CMK (cell line): Measurements from ENCODE around the gene CDK5.
"Not testable (repeated sequence)": the region's sequence is repeated elsewhere in the genome, so short reads cannot be mapped to it uniquely, and the experiment has no call there.

Experiments
- DNase-seq: peaks from one replicate; pipeline ENCODE4 v3.0.0-alpha.2; 2010; ENCODE audit warnings: low read depth

Gene CDK5

DNA sequence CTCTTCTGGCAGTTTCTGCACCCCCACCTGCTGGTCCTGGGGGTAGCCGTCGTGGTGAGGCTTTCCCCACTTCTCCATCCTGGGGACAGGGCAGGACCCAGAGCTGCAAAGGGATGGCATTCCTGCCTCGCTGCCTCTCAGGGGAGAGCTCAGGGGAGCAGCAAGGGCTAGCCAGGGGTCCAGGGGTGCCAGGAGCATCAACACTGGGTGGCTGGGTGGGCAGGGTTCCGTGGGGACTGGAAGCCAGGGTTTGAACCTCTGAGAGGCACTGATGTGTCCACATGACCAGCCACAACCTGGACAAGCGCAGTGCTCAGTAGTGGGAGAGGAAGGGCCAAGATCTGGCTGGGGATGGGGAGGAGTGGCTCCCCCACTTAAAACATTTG lies 23.8 kb downstream of the CDK5 start:
- no peak for DNase-seq

DNA sequence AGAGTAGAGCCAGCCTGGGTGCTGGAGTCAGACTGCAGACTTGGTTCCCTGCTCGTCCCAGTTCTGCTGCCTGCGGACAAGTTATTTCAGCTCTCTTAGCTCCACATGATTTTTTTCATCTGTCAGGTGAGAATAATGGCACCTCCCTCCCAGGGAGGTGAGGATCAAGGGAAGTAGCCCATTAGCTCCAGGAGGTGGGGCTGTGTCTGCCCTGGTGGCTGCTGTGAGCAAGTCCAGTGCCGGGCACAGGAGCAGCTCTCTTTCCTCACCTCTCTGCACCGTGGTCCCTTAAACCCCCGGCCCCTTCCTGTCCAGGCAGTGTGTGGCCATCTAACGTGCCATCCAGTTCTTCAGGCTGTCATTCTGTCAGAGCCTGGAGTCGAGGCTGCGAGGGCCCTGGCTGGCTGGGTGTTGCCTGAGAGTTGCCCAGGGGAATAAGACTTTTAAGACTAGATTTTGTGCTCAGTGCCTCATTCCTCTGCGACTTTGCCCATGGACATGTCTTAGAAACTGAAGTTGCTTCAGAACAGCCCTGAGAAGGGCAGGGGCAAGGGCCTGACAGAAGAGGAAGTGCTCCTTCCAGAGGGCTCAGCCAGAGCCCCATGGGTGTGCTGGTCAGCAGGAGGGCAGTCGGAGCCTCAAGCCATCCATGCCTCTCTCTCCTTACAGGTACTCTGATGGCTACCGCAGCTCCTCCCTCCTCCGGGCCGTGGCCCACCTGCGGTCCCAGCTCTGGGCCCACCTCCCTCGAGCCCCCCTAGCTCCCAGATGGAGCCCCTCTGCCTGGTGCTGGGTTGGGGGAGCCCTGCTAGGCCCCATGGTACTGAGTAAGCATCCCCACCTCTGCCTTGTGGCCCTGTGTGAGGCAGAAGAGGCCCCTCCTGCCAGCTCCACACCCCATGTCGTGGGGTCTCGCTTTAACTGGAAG lies 24.5 kb downstream of the CDK5 start:
- DNase-seq = no peak

DNA sequence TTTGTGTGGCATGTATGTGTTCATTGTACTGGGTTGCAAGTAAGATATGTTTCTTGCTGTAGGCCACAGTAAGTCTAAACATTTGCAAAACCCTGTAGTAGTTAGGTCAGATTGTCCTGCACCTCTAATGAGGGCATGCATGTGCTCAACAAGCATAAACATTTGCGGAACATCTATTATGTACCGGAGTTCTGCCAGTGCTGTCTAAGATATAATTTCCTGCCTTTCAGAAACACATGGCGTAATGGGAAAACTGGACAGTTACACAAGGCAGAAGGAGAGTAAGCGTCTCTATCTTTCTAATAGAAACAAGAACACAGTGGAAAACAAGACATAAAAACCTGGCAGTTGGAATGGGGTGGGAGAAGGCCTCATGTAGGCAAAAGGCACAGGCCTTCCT lies 26.7 kb downstream of the CDK5 start:
- no peak for DNase-seq

DNA sequence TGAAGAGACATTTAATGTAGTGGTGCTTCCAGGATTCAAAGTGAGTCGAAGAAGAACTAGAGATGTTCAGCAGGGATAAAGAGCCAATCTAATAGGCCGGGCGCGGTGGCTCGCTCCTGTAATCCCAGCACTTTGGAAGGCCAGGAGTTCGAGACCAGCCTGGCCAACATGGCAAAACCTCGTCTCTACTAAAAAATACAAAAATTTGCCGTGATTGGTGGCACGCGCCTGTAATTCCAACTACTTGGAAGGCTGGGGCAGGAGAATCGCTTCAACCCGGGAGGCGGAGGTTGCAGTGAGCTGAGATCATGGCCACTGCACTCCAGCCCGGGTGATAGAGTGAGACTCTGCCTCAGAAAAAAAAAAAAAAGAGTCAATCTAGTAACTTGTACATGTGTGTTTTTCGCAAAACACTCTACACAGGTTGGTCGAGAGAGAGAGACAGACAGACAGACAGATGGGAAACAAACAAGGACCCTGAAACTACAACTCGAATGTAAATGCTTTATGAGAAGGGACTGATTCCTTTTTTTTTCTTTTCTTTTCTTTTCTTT lies 28.7 kb downstream of the CDK5 start:
- DNase-seq = no peak

DNA sequence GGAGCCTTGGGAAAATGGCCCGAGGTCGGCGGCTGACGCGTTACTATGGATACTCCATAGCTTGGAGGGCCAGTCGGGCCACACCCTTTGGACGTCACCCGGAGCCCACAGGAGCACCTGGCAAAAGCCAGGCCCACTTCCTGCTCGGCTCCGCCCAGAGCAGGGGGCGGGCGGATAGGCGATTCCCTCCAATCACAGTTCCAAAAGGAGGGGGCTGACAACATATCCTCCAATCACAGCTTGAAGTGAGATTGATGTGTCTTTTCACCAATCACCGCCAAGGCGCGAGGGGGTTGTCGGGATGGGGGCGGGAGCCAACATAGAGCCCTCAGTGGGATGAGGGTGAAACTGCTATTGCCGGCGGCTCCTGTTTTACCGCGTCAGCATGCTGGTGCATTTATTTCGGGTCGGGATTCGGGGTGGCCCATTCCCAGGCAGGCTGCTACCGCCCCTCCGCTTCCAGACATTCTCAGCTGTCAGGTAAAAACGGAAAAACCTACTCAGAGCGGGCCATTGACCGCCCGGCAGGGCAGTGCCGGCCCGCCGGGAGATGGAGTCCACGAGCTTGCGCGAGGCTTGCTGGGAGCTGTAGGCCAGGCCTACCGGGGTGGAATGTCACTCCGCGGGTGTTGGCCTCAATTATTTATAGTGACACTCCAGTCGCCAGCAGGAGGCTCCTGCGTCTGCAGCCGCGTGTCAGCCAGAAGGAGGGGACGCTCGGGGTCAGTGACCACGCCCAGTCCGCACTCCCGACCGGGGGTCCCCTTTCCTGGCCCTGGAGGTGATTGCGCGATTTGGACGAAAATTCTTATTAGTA lies 29.4 kb downstream of the CDK5 start, which contains the start of gene ABCB8:
Gene ABCB8 (plus strand): TSS at position 320 of the 817 bp plus-strand sequence. CDS start 66 bp downstream, at position 386.
- DNase-seq = peak; percentile 95

DNA sequence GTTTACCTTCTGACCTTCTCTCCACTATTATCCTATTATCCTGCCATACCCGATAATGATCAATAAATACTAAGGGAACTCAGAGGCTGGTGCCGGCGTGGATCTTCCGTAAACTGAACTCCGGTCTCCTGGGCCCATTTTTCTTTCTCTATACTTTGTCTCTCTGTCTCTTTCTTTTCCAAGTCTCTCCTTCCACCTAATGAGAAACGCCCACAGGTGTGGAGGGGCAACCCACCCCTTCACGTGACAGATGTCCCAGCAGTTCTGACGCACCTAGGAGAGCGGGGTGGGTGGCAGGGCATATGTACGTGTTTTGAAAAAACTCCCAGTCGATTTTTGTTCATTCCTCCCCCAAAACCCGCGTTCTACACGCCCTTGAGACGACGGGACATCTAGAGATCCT lies 30.0 kb downstream of the CDK5 start:
- not testable (repeated sequence) for DNase-seq

DNA sequence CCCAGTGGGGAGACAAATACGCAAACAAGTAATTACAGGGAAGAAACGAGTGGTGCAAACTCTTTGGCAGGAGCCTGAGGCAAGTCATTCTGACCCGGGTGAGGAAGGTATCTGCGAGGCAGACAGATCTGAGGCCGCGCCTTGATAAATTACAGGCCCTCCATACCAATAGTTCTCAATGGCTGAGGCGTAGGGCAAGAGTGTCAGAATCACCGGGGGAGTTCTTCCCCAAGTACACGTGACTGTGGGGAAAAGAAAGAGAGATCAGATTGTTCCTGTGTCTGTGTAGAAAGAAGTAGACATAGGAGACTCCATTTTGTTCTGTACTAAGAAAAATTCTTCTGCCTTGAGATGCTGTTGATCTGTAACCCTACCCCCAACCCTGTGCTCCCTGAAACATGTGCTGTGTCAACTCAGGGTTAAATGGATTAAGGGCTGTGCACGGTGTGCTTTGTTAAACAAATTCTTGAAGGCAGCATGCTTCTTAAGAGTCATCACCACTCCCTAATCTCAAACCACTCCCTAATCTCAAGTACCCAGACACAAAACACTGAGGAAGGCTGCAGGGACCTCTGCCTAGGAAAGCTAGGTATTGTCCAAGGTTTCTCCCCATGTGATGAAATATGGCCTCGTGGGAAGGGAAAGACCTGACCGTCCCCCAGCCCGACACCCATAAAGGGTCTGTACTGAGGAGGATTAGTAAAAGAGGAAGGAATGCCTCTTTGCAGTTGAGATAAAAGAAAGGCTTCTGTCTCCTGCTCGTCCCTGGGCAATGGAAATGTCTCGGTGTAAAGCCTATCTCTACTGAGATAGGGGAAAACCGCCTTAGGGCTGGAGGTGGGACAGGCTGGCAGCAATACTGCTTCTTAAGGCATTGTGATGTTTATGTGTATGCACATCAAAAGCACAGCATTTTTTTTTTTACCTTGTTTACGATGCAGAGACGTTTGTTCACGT lies 30.6 kb downstream of the CDK5 start:
- not testable (repeated sequence) for DNase-seq

DNA sequence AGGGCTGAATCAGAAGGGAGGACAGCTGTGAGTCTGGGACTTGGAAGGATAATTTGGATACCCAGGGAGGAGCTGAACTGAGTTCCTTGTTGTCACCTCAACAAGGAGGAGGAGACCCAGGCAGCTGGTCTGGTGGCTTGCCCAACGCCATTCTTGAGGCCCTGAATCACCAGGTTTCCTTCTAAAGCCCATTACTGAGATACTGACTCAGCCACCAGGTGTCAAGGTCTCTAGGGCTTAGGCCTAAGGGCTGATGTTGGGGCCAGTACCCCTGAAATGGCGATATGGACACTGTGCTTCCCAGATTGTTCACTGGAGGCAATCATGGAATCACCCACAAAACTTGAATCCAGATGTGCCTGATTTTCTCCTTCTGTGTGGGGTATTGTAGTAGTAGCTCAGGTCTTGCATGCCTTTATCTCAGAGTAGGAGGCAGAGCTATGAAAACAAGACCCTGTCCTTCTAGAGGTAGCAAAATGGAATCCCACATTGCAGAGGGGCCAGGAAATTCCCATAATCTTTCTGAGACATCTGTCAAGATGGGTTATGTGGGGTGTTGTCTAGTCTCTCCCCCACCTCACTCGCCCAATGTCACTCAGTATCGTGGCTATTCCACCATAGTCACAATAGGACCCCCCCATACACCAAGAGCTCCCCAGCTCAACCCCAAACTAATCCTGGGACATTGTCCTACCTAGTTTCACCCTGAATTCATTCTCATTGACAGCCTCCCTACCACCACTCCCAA lies 31.6 kb downstream of the CDK5 start:
- no peak for DNase-seq

DNA sequence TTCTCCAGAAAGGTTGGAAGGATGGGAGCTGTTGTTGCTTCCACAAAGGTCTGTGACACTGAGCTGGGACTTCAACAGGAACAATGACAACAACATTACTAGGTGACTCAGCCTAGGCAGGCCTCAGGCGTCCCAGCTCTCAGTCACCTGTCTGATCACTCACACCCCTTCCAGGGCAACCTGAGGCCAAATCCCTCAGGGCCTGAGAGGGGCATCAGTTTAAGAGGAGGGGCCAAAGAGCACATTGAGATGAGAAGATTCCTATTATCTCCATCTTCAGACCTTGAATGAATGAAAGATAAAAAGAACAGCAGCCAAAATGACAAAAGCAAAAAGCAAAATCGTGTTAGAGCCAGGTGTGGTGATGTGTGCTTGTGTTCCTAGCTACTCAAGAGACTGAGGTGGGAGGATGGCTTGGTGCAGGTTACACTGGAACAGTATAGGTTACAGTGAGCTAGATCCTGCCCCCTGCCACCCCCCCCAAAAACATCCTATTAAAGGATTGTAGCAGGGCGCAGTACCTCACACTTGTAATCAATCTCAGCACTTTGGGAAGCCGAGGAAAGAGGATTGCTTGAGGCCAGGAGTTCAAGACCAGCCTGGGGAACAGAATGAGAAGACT lies 33.2 kb downstream of the CDK5 start, which contains the start of gene ATG9B:
Gene ATG9B (minus strand): TSS at position 60 of the 622 bp plus-strand sequence. CDS start 71 bp downstream, outside the sequence.
- no peak for DNase-seq

DNA sequence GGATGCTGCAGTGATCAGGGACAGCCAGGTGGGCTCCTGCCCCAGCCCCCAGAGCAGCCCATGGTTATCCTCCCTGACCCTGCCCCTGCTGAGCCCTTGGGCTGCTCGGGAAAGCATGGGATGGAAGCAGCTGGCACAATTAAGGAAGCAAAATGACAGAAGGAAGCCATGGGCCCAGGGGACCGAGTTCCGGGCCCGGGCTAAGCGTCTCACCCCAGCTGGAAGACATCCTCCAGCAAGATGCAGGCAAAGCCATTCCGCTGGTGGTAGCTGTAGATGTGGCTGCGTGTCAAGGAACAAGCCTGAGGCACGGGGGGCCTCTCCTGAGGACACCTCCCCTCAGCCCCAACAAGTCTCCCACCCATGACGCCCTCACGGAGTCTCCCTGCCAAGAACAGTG lies 34.5 kb downstream of the CDK5 start:
- no peak for DNase-seq

DNA sequence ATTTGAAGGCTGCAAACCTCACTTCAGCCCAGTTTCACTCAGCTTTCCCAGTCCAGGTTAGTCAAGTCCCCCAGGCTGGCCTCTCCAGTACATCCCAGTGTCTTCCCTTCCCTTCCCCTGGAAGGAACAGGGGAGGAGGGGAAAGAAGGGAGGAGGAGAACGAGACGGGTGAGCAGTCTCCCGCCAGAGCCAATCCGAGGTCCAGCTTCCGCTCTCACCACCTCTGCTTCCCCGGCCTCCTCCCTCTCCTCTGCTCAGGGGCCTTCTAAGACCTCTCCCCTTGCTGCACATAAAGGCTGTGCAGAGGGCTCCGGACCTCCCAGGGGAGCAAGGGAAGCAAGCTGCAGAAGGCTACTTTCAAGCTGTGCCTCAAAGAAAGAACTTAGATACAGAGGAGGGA lies 37.5 kb downstream of the CDK5 start:
- no peak for DNase-seq

DNA sequence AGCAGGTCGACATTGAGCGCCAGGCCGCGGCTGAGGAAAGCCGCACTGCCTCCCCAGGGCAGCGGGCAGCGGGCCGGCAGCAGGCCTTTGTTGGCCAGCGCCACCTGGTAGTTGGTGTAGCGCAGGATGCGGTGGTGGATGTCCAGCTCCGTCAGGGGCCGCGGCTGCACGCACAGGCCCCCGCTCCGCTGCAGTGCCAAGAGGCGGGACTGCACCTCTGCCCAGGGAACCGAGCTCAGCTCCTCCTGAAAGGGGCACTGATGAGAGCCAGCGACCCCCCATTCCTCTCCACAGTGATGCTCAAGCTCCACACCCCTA lies 38.6 kb downstream of the CDK5 start:
- no peak for DNase-seq

DNA sequence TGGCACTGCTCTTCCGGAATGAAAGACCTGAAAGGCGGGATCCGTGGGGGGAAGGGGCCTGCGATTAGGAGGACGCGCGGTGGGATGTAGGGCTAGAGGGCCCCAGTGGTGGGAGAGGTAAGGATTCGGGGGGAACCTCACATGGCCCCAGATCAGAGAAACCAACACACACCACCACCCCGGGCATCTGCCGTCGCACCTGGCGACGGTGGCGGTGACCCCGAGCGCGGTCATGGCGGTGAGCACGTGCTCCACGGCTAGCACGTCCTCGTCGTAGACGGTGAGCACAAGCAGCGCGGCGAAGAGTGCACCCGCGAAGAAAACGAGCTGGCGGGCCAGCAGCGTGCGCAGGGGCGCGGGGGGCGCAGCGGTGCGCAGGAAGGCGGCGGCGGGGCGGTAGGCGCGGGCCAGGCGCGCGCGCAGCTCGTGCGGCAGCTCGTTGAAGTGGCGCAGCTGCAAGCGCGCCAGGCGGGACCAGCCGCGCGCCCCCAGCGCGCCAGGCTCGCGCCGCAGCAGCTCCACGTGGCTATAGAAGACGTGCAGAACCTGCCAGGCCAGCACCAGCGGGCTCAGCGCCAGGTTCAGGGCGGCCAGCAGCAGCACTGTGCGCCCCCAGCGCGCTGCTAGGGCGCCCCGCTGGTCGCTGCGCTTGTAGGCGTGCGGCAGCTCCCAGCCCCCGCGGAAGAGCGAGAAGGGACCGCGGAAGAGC lies 39.1 kb downstream of the CDK5 start:
- no peak for DNase-seq

DNA sequence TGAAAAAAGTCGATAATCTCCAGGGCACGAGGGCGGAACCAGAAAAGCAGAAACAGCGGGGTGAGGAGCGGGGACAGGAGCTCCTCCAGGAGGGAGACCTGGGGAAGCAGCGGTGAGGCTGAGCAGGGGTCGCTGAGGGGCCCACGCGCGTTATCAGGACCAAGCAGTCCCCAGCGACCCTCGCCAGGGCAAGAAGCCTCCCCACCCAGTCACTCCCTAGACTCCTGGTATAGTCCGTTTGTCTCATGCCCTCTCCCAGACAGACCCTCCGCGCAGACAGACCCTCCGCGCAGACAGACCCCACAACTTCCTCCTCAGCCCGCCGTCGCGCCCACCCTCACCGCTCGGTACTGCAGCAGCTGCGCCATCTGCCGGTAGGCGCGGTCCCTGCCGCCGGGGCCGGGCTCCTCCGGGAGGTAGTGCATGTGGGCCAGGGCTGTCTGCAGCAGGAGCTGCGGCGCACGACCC lies 39.7 kb downstream of the CDK5 start:
- no peak for DNase-seq

DNA sequence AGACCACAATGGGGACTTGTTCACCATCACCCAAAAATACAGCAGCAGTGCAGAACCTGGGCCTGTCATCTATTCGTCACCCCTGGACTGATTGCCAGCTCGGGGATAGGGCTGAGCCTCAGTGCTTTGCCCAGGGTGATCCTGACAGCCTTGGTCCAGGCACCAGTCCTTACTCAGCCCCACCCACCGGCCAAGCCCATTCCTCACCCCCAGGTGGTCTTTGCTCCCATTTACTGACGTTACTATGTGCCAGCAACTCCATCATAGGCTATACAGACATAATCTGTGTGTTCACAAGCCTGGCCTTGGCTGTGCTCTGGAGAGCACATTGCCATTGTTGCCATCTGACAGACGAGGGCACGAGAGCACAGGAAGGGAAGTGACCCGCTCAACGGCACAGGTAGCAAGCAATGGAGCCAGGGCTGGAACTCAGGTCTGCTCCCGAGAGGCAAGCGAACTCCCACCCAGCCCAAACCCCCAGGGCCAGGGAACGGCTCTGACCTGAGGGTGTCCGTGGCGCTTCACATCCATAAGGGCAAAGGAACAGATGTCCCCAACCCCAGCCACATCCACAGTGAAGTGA lies 40.2 kb downstream of the CDK5 start:
- DNase-seq = no peak

DNA sequence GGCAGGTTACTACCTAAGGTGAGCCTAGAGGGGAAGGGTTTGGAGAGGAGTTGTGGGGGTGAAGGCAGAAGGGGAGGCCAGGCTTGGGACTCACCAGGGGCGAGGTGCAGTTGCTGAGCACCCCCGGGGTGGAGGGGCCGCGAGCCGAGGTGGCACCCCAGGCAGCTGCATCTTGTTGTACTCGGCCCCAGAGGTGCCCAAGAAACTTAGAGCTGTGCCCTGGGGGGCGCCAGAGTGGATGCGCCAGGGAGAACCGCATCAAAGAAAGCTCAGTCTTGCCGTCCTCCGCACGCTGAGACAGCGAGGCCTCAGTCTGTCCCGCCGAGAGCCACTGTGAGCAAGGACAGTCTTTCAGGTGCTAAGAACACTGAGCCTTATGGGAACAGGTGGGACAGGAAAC lies 40.8 kb downstream of the CDK5 start:
- DNase-seq = no peak

DNA sequence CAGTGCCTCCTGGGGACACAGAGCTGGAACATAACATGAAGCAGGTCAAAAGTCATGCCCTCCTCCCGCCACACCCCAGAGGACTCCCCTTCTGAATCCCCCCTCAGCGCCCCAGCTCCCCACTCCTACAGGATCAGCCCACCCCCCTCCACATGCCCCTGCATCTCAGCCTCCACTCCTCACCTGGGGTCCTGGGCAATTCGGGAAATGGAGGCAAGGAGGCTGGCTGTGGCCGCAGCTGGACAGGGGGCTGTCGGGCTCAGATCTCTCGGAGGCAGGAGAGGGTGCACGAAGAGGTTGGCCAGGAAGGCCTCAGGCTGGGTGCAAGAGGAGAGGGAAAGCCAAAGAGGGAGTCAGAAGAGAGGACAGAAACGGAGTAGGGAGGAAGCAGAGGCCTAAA lies 41.2 kb downstream of the CDK5 start:
- no peak for DNase-seq

DNA sequence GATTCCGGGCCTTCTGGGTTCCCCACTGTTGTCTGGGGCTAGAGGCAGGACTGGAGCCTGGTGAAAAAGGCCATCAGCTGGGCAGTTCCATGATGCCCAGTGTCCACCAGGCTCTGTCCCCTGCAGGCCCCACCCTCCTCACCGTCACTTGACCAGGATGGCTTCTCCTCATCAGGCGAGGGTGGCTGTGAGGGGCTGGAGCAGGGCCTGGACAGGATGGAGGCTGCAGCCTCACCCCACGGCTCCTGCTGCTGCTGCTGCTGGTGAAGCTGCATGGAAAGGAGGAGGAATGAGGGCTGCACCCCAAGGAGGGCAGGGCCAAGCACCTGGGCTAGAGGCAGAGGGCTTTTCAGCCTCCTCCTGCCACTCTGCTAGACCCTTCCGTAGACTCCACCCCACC lies 41.7 kb downstream of the CDK5 start:
- DNase-seq = no peak

DNA sequence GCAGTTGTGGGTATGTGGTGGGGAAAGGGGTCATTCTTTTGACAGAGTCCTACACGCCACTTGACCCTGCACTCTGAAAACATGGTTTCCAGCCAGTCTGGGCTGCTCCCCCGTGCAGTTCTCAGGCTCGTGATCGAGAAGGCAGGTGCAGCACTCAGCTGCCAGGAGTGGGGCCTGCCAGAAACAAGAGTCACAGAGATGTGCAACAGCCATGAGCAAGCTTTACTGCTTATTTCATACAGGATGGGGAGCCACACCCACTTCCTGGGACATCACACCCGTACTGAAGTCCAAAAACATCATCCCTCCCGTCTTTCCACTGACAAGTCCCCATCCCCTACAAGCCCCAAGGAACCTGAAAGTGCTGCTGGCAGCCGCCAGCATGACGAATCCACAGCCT lies 42.7 kb downstream of the CDK5 start:
- no peak for DNase-seq
